Anterior cingulate cortex (tissue), 58 donors: ENCODE results near the gene DACH1.

Source experiments
- DNase-seq, 58 donors: peaks; one replicate each; lab custom pipeline; 2025; lab: John Stamatoyannopoulos, UW

DACH1 gene

DNA sequence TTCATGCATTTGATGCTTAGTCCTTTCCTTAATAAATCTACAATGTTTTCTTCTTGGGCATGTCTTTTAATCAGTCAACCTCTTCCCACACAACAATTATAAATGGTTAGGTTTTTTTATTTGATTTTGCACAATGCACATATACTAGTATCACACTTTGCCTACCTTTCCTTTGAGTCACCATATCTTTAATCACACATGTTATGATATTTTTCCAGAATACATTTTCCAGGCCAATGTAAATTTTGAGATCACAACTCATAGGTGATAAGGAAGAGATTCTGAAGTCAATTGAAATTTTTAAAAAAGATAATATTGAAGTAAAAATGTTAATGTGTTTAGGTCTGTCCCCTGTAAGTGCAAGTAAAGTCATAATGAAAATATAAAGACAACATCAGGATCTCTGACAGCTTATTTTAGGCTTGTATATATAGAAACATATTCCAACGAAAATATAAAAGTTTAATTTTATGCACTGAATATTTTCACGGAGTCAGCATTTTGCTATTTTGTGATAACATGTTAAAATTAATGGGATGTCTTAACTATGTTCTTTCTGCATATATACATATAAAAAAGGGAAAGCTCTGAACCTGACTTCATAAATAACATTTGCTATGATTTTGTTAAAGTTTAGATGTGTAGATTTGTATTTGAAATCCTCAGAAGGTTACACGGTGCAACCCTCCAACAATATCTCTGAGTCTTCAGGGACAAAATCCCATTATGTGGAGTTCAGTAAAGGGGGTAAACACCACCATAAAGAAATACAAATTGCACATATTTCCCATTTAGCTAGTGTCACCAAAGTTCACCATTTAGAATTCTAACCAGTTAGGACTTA is 351.9 kb downstream of the DACH1 start:
- DNase-seq: no peak

DNA sequence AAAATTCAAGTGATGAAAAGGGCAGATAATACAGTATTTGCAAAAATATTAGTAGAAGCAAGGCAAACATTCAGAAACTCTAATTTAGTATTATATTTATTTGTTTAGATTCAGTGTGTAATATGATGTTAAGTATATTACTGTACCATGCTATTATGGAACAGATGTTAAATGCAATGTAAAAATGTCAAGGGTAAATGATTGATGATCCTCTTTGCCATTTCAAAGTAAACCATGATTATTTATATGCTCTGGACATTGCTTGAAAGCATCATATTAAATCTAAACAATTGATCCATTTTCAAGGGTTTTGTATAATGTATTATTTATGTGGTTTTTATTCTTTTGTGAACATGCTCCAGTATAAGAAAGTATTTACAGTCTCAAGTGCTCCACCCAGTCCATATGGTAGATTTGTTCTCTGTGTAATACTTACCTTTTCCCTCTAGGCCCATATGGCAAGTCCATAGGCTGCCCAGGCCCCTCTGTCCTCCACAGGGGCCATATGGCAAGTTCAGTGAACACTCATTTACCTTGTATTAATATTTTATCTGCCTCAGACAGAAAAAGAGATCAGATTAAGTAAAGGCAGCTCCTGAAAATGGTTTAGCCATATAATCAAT is 353.5 kb downstream of the DACH1 start:
- no peak for DNase-seq

DNA sequence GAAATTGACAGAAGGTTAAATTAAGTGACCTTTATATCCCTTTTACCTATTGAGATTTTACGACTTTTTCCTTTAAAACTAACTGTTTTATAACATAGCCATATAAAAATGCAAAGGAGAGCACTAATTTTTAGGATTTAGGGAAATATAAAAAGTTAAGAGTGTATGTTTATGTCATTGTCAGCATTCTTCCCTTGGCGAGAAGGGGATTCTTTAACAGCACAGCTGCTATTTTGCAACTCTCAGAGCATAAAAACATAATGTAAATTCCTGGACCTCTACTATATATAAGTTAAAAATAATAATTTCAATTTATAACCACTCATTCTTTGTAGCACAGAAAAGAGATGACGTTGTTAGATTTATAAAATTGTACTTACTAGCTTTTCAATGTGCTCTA is 363.2 kb downstream of the DACH1 start:
- DNase-seq: no peak

DNA sequence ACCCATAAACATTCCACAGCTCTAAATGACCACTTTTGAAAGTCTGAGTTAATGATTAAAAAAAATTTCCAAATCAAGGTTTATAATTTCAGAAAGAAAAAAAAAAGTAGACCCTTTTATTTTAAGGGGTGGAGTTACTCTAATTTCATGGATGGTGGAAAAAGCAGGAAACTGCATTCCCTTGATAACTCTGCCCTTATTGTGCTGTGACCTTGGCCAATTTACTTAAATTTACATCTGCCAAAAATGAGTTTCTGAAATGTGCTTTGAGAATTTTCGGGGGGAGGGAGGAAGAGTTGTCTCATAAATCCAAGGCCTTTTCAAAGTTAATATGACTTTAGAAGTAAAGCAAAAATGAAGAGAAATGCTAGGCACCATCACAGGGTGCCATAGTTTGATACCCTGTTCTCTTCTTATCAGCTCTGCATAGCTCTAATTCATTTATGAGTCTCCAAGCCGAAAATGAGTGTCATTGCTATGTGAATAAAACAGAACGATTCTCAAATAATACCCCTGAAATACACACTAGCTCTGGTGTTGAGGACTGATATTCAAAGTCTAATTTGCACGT is 367.0 kb downstream of the DACH1 start:
- no peak for DNase-seq

DNA sequence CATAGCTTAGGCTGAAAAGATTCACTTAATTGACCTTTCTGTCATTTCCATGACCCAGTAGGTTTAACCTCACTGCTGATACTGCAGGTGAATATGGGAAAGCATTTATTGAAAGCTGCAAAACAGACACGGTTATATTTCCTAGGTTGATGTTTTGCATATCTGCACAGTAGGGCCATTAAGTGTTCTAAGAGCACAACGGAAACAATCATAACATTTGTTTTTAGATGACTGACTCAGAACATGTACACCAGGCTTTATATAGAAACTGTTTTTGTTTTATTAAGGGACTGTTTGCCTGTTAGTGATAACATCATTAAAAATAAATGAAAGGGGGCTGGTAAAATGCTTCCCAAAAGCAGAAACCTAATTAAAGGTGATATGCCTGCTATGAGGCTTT is 367.8 kb downstream of the DACH1 start:
- no peak for DNase-seq

DNA sequence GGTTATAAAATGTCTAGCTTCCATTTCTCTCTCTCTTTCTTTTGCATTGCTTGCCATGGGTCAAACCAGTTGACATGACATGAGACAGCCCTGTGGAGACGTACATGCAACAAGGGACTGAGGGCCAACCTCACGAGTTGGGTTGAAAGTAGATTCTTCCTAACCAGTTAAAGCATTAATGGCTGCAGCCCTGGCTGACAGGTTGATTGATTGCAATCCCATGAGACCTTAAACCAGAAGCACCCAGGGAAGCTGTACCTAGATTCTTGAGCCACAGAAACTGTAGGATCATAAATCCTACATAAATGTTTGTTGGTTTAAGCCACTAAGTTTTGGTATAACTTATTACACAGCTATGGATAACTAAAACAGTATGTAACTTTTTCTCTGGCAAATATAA is 373.8 kb downstream of the DACH1 start:
- no peak for DNase-seq

DNA sequence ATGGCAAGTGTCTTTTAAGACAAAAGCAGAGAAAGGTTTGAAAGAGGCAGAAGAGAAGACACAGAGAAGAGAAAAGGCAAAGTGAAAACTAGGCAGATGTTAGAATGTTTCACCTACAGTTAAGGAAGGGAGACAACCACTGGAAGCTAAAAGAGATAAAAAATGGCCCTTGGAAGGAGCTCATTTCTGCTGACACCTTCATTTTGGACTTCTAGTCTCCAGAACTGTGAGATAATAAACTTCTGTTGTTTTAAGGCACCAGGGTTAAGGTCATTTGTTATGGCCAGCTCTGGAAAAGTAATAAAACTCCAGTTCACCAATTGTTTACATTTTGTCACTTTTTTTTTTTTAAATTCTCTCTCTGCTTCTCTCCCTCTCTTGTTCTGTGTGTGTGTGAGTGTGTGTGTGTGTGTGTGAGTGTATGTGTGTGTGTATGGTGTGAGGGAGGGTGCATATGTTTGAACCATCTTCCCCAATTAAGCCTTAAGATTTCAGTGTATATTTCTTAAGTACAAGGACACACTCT is 374.6 kb downstream of the DACH1 start:
- DNase-seq: no peak

DNA sequence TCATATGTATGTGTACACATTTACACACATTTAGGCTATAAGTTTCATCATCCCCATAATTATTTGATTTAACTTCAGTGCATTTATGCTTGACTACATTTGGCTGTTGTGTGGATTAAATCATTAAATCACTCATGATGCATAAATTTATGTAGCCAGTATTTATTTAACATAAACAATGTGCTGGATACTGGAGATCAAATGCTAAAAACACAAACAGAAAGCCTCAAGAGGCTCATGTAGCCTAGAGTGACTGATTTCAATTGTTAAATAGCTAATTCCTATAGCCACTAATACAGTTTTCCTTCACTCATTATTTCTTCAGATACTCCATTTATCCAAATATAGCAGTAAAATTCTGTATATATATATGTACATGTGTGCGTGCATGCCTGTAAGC is 376.0 kb downstream of the DACH1 start:
- DNase-seq: no peak

DNA sequence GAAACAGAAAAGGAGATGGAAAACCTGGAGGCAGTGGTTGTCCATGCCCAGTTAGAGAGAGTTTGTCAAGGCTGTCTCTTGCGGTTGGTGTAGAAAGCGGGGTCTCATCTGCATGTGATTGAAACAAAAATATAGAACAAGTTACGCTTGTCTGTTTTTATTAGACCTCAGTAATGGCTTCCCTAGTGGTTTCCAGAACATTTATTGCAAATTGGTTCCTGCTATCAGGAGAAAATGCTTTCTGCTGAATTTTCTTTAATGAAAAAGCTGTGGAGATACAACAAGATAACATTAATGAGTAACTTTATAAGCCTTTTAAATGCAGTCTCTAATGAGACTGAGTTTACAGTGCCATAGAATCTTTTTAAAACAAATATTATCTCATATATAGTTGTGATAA is 378.0 kb downstream of the DACH1 start:
- no peak for DNase-seq

DNA sequence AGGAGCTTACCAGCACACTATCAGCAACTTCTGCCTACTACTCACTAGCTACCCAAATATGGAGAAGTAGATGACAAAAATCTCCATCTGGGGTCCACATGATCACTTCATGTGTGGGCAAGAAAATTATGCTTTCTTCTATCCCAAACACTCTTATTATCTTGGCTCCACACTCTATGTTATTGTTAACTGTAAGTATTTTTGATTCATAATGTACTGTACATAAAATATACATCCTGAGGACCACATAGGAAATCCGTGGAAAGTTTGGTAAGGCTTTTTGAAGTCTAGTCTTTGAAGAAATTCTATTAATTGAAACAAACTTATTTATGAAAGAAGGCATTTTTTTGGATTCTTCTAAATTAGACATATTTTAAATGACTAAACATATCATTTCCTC is 378.8 kb downstream of the DACH1 start:
- no peak for DNase-seq

DNA sequence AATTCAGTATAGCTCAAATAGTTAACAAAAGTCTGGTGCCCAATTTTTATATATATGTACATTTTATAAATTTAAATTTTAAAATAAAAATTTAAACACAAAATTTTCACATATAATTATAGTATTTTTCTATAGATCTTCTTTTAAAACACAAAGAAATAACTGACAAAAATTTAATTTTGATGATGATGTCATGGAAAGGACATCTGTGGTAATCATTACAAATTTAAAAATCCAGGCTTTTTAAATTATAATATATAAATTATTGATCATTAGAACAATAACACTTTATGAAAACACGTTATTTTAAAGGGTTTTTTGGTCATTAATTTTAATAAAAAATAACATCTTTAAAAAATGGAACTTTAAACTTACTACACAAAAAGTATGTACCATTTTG is 381.1 kb downstream of the DACH1 start:
- DNase-seq: no peak

DNA sequence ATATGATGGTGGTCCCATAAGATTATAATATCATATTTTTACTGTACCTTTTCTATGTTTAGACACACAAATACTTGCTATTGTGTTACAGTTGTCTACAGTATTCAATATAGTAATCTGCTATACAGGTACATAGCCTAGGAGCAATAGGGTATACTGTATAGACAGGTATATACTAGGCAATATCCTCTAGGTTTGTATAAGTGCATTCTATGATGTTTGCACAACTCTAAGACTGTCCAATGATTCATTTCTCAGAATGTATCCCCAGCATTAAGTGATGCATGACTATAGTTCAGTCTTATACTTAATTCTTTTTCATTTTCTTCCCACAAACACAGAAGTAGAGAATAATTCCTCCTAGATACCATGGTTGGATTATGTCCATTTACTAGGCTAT is 383.3 kb downstream of the DACH1 start:
- no peak for DNase-seq

DNA sequence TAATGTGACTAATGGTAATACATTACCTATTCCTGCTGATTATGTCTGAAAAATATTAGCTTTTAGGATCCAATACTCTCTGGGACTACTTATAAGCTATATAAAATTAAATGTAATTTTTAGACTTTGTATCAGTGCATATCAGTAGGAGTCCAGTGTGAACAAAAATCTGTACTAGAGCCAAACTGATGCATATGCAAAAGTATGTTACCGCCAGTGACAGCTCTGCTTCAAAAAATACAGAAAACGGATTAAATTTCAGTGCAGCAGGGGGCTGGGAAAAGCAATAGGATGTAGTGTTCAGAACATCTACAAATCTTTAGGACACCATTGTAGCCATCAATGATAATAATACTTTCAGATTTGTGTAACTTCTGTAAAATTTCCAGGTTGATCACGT is 385.5 kb downstream of the DACH1 start:
- no peak for DNase-seq

DNA sequence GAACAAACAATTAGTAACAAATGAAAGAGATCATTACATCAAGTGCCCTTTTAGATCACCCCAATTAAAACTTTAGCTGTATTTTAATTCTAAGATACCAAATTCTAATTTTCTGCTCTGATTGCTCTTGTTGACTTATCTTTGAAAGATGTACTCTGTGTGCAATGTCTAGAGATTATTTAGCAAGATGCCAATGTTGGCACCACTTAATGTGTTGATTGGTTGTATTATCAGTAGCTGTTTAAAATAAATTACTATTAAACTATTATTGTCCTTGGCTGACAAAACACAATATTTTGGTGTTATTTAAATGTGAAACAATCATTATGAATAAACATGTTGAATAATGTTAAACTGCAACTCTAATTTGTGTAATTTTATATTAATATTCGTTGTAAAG is 386.0 kb downstream of the DACH1 start:
- DNase-seq: no peak

DNA sequence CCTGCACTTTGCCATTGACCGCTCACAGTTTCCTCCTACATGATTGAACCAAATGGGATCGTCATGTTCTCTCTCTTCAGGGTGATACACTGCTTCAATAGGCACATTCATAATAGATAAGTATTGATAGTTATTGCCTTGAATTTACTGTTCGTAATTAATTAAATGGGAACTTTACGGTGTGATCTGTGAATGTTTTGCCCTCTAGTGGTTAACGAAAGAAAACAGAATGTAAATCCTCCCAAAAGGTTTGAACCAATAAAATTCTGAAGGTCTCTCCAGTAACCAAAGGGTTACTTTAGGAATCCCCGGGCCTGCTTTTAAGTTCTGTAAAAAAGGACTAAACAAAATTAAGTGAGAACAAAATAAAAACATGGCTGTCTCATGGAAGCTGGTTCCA is 389.3 kb downstream of the DACH1 start:
- DNase-seq: no peak

DNA sequence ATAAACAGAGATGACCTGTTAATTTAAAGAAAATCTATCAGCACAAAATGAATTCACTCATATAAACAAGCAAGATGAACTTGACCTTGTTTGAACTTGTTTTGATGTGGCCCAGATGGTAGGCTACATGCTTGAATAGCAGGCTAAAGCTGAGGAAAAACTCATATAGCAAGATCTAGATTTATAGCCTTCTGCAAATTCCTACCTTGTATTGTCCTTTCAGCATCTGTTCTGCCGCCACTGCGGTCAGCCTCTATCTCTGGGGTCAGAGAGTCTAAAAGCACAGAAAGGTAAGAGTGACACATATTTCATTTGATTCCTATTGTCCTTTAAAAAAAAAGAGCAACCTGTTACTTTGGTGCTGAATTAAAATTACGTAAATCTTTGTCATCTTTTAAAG is 392.1 kb downstream of the DACH1 start:
- no peak for DNase-seq

DNA sequence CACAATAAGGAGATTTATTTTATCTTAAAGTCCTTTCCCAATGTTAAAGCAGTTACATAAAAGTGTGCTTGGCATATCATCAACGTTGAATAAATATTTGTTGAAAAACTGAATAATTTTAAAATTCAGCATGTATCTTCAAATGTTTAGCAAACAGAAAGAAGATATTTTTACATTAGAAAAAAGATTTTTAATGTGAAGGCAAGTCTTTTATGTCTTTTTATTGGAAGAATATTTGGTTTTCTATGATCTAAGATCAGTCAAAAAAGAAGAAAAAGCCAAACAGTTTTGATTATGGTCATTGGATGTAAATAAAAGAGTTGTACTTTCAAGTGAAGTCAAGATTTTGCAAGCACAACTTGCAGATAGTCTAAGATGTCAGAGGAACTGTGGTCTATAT is 397.4 kb downstream of the DACH1 start:
- DNase-seq: no peak

DNA sequence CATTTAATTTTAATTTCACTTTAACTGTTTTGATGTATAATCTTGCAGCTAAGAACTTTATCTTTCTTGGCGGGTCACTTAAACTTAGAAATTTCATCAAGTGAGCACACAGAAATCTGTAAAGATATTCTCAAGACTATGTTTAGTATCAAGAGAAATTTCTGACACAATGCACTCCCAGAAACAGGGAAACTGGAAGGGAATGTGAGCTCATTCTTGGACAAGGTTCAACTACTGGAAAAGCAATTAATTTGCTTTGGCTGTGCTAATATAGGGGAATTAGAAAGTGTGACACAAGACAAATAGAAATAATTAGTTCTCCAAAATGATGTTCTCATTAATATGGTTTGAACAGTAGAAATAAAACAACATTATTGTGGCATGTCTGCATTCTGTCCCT is 402.3 kb downstream of the DACH1 start:
- DNase-seq: no peak

DNA sequence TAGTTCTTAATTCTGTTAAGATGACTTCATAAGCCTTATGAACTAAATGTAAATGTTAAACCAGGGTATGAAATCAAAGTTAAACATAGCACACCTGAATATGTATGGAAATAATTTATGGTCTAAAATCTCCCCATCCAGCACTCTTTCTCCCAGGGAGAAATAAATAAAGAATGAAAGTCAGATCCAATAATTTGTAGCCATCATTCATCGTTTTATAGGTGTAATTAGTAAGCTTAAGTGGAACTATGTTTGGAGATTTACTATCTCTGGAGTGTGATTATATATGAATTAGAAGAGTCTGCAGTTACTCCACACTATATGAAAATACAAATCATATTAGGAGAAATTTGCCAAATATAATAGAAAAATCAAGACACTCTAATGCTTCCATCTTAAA is 405.1 kb downstream of the DACH1 start:
- DNase-seq: no peak

DNA sequence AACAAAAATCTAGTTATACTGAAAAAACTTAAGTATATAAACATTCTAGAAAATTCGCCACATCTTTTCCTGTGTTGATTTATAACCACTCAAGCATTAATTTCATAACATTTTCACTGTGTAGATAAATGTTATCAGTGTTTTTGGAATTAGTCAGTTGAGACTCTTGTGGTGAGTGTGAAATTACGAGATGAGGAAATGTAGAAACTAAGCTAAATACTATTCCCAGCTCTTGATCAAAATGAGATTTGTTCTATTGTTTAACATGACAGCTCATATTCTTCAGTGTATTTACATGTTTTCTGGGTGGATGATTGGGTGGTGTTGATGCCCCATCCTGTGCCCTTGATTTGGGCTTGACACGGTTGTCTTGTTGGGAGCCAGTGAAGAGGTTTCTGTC is 406.8 kb downstream of the DACH1 start:
- DNase-seq: no peak

DNA sequence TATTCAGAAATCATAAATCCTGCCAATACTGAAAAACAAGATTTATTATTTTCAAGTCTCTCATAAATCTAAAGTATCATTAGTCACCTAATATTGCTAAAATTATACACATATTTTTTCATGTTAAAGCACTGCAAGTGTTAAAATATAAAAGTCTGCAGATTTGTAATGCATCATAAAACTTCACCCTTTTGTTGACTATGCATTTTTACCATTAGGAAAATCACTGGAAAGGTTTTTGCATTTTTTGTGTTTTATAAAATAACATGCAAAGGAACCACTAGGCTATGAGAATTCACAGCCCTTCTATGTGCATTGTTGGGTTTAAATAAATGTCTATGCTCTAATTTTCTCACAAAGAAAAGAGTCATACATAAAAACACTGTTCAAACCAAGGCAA is 407.3 kb downstream of the DACH1 start:
- no peak for DNase-seq

DNA sequence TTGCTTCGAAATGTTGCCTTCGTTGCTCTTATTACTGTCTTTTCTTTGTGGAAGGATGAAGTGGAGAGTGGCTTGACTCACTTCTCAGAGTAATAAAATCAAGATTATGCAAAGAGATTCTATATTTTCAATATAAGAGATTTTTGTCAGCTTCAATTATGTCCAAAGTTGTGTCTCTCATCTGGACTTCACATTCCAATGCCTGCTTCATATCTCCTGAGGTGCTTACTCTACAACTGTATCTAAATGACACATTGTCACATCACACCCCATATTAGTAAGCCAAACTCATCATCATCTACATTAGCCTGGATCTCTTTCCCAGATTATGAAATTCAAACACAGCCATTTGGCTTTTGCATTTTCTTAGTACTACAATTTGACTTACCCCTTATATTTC is 409.4 kb downstream of the DACH1 start:
- no peak for DNase-seq
